Islet of Langerhans (tissue), 1 donor: Measurements from ENCODE around the gene KLK5.
"Not testable (repeated sequence)": the region's sequence is repeated elsewhere in the genome, so short reads cannot be mapped to it uniquely, and the experiment has no call there.

Source experiments
- FAIRE-seq: peaks from one replicate; lab custom pipeline; 2011; peaks lifted over from hg19 to GRCh38; lab: Jason Lieb, UNC

The KLK5 gene

DNA sequence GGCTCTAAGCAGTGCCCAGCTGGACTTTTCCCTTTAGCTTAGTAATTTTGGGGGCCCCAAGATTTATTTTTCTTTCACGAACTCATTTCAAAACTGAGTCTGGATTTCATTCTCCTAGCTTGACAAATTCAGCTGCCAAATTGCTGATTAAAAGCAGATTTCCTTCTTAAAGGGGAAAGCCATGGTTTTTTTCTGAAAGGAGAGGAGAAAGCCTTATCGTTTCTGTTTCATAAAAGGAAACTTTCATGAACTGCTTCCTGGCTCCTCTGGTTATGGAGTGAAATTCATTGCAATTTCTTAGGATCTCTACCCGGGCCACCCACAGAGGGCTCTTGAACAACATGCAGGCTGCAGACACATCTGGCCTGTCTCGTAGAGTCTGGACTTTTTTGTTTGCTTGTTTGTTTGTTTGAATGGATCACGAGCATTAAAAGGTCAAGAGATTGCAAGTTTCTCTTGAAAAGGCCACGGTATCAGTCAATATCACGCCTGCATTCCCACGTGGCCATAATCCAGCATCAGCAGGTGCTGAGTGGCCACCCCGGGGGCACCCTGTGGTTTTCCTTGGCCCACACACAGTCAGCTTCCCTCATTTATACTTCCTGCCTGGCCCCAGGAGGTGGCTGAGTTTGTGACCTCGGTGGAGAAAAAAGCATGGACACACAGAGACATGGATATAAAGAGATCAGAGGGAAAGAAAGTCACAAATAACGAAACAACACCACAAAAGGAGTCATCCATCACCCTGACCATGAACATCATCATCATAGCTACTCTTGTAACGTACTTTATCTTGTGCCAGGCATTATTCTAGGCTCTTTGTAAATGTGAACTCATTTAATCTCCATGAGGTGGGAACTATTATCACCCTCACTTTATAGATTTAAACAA is 31.2 kb downstream of the KLK5 start:
- FAIRE-seq: no peak

GRCh38 chr19:50916069-50916468 is 36.8 kb downstream of the KLK5 start:
- FAIRE-seq: no peak

GRCh38 chr19:50912727-50913716 is 39.8 kb downstream of the KLK5 start:
- no peak for FAIRE-seq

GRCh38 chr19:50912102-50912599 is 40.7 kb downstream of the KLK5 start:
- FAIRE-seq: no peak

- FAIRE-seq: no peak
These were observed 41.4 kb downstream of the KLK5 start, which contains the start of gene KLK4 for GRCh38 chr19:50911206-50912101. KLK4 (minus strand) TSS chr19:50911395; CDS start chr19:50910738, 657 bp downstream.

DNA sequence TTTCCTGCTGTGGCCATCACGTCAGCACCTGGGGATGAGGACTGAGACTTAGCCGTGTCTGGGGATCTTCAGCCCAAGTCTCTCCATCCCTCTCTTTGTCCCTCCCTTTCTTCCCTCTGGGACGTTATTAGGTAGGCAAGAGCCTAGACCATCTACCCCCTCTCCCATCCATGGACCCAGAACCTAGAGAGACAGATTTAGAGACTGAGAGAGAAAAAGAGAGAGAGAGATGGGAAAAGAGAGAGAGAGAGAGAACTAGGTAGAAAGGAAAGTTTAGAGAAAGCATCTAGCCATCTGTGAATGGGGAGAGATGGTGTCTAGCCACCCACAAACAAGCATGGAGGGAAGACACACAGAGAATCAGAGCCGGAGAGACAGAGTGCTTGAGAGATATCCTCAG is 42.1 kb downstream of the KLK5 start:
- no peak for FAIRE-seq

GRCh38 chr19:50909240-50910070 is 43.4 kb downstream of the KLK5 start:
- no peak for FAIRE-seq

DNA sequence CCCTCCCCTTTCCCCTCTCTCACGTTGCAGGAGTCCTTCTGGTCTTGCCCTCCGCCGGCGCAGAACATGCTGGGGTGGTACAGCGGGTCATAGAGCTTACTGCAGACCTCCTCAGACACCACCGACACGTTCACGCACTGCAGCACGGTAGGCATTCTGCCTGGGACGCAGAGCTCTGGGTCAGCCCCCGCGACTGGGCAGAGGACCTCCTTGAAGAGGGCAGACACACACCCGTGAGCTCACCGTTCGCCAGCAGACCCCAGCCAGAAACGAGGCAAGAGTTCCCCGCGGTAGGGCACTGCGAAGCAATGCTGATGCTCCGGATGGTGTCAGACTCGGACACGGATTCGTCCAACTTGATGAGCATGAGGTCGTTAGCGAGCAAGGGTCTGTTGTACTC is 44.5 kb downstream of the KLK5 start:
- FAIRE-seq: no peak

- no peak for FAIRE-seq
These were observed 46.6 kb downstream of the KLK5 start for GRCh38 chr19:50906217-50906616.

GRCh38 chr19:50902640-50903039 is 50.2 kb downstream of the KLK5 start:
- FAIRE-seq: no peak

- no peak for FAIRE-seq
These were observed 53.3 kb downstream of the KLK5 start for GRCh38 chr19:50899569-50899968.

GRCh38 chr19:50898018-50898417 is 54.8 kb downstream of the KLK5 start:
- no peak for FAIRE-seq

DNA sequence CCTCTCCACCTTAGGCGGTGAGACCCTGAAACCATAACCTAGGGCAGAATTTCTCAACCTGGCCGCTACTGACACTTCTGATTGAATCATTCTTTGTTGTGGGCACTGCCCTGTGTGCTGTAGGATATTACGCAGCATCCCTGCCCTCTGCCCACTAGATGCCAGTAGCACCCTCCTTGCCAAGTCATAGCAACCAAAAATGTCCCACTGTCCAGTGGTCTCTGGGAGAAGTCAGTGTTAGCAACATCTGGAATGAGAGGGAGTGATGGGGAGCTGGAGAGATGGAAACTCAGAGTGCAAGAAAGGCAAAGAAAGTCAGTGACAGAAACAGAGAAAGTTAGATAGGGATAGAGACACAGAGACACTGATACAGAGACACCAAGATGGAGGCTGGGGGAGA is 55.2 kb downstream of the KLK5 start:
- no peak for FAIRE-seq

DNA sequence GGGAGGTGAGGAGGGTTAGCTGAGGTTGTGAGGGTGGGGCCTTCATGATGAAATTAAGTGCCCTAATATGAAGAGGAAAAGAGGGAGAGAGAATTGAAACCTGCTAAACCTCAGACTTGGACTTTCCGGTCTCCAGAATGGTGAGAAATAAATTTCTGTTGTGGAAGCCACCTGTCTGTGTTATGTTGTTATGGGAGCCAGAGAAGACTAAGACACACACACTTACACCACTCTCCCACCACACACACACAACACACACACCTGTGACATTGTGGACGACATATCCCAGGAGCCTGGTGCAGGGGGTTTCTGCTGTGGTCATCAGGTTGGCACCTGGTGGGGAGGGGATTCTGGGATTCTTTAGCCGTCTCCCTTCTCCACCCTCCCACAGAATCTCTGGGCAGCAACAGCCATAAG is 55.6 kb downstream of the KLK5 start:
- FAIRE-seq: no peak

DNA sequence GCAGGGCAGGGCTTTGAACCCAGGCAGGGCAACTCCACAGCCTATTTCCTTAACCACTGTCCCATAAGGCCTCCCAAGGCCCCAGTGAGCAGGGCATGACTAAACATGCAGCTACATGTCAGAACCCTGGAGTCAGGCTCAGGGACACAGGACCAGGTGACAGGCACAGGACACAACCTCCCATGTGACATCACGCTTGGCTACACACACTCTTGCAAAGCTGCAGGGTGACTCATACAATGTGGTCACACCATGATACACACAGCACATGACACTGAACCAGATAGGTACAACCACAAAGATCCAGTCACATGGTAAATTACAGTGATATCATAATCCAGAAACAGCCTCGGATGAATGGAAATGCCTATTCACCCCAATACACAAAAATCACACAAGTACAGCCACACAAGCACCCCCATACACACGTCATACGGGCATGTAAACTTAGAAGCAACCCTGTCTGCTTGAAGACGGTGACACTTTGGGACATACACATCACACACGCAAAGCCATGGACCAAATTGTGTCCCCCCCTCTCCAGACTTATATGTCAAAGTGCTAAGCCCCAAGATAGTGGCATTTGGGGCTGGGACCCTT is 56.1 kb downstream of the KLK5 start:
- no peak for FAIRE-seq

DNA sequence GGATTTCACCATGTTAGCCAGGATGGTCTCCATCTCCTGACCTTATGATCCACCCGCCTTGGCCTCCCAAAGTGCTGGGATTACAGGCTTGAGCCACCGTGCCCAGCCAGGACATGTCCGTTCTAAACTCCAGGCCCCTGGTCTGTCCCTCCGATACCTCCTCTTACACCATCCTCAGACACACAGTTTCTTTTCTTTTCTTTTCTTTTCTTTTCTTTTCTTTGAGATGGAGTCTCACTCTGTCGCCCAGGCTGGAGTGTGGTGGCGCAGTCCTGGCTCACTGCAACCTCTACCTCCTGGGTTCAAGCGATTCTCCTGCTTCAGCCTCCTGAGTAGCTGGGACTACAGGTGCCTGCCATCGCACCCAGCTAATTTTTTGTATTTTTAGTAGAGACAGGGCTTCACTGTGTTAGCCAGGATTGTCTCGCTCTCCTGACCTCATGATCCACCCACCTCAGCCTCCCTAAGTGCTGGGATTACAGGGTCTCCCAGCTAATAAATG is 56.7 kb downstream of the KLK5 start:
- not testable (repeated sequence) for FAIRE-seq

- FAIRE-seq: no peak
These were observed 58.1 kb downstream of the KLK5 start for GRCh38 chr19:50894478-50895356.
